ENCODE measurements around the gene BCS1L.
A peak's percentile ranks its signal among the peaks of the same experiment; 100 is the strongest.

Gene BCS1L

GRCh38 chr2:218659258-218659987 is at the start of gene BCS1L, which contains the start of gene ZNF142:
Gene BCS1L (plus strand): TSS chr2:218659683. CDS start chr2:218660988, 1,305 bp downstream.
Gene ZNF142 (minus strand): TSS chr2:218659623. CDS start chr2:218656429, 3,194 bp downstream.
- peak; percentile 94 for DNase-seq

- no peak for DNase-seq
Measured at GRCh38 chr2:218615868-218616315, 43.6 kb upstream of the BCS1L start.

- no peak for DNase-seq
Measured at GRCh38 chr2:218618102-218618860, 41.2 kb upstream of the BCS1L start.

- no peak for DNase-seq
Measured at GRCh38 chr2:218621007-218621406, 38.5 kb upstream of the BCS1L start.

- DNase-seq = no peak
Measured at GRCh38 chr2:218622606-218623365, 36.7 kb upstream of the BCS1L start.

- no peak for DNase-seq
Measured at GRCh38 chr2:218623366-218623705, 36.1 kb upstream of the BCS1L start.

- no peak for DNase-seq
Measured at GRCh38 chr2:218626369-218626768, 33.1 kb upstream of the BCS1L start.

GRCh38 chr2:218627939-218628338 is 31.5 kb upstream of the BCS1L start:
- no peak for DNase-seq

- no peak for DNase-seq
Measured at GRCh38 chr2:218631837-218632236, 27.6 kb upstream of the BCS1L start.

- no peak for DNase-seq
Measured at GRCh38 chr2:218635719-218636118, 23.8 kb upstream of the BCS1L start.

- DNase-seq = no peak
Measured at GRCh38 chr2:218638372-218638771, 21.1 kb upstream of the BCS1L start.

GRCh38 chr2:218642121-218642656 is 17.3 kb upstream of the BCS1L start:
- no peak for DNase-seq

- DNase-seq = no peak
Measured at GRCh38 chr2:218642786-218643185, 16.7 kb upstream of the BCS1L start.

- DNase-seq = no peak
Measured at GRCh38 chr2:218643751-218644310, 15.7 kb upstream of the BCS1L start.

GRCh38 chr2:218644721-218645120 is 14.8 kb upstream of the BCS1L start:
- no peak for DNase-seq

- DNase-seq = no peak
Measured at GRCh38 chr2:218645126-218645525, 14.4 kb upstream of the BCS1L start.

- peak; percentile 39 for DNase-seq
Measured at GRCh38 chr2:218648088-218648786, 11.2 kb upstream of the BCS1L start.

- DNase-seq = no peak
Measured at GRCh38 chr2:218648787-218649100, 10.7 kb upstream of the BCS1L start.

- no peak for DNase-seq
Measured at GRCh38 chr2:218655751-218656150, 3.7 kb upstream of the BCS1L start.

- DNase-seq = peak; percentile 19
Measured at GRCh38 chr2:218658671-218659257, 719 bp upstream of the BCS1L start.

- DNase-seq = no peak
Measured at GRCh38 chr2:218659988-218660358, 490 bp downstream of the BCS1L start.

GRCh38 chr2:218662377-218662776 is 2.9 kb downstream of the BCS1L start:
- DNase-seq = no peak
